ENCODE results near the gene CCDC117. TPM values are rescaled to one million over a fixed set of nuclear protein-coding genes. Genes with fewer than 3 reads are reported as not detected.

The CCDC117 gene
- total RNA-seq, 2 donors from 2014 or later, result 29.5 to 54.4 TPM

DNA sequence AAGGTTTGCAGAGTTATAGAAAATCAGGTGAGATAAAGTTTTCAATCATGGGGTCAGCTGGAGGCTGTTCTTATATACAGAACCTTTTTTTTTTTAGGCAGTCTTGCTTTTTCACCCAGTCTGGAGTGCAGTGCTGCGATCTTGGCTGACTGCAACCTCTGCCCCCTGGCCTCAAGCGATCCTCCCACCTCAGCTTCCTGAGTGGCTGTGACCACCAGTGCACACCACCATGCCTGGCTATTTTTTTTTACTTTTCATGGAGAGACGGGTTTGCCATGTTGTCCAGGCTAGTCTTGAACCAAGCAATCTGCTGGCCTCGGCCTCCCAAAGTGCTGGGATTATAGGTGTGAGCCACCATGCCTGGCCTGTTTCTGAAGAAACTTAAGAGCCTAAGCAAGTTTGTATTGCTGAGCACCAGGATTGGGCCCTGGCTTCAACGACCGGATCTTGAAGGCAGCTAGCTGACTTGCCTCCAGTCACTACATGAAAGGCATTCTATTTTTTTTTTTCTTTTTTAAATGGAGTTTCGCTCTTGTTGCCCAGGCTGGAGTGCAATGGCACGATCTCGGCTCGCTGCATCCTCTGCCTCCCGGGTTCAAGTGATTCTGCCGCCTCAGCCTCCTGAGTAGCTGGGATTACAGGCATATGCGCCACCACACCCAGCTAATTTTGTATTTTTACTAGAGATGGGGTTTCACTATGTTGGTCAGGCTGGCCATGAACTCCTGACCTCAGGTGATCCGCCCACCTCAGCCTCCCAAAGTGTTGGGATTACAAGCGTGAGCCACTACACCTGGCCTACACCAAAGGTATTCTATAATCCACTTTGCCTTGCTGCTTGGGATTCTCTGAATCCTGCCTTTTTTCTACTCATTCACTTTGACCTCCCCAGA is 20.2 kb downstream of the CCDC117 start:
- peak overlapping the region in 1 of 2 donors; percentile 11 for H3K27ac ChIP-seq
- no peaks in the 10 kb centered on the region for H3K4me1 ChIP-seq (replicated peaks)
- TF ChIP-seq POLR2AphosphoS5 (IDR thresholded peaks at IDR 0.05), result no peak
- TF ChIP-seq POLR2A (IDR thresholded peaks at IDR 0.05), result no peak
- TF ChIP-seq, protein P1, sequence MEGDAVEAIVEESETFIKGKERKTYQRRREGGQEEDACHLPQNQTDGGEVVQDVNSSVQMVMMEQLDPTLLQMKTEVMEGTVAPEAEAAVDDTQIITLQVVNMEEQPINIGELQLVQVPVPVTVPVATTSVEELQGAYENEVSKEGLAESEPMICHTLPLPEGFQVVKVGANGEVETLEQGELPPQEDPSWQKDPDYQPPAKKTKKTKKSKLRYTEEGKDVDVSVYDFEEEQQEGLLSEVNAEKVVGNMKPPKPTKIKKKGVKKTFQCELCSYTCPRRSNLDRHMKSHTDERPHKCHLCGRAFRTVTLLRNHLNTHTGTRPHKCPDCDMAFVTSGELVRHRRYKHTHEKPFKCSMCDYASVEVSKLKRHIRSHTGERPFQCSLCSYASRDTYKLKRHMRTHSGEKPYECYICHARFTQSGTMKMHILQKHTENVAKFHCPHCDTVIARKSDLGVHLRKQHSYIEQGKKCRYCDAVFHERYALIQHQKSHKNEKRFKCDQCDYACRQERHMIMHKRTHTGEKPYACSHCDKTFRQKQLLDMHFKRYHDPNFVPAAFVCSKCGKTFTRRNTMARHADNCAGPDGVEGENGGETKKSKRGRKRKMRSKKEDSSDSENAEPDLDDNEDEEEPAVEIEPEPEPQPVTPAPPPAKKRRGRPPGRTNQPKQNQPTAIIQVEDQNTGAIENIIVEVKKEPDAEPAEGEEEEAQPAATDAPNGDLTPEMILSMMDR (IDR thresholded peaks at IDR 0.05), result no peak
- no peak overlapping the region for H3K4me3 ChIP-seq
- H3K27me3 ChIP-seq (replicated peaks; ENCODE audit: insufficient read depth), result no peaks in the 10 kb centered on the region
- WGBS, result 92% methylated on average over 15 of the region's 15 CpGs
- intact Hi-C loops (cut with DNase I), result no loop called here
- DNase-seq (ENCODE audit: low spot score), result no peak
- H3K36me3 ChIP-seq, result peaks cover 11 to 22% of the 10 kb centered on the region in 2 donors
- H3K9me3 ChIP-seq, result no peaks in the 10 kb centered on the region

DNA sequence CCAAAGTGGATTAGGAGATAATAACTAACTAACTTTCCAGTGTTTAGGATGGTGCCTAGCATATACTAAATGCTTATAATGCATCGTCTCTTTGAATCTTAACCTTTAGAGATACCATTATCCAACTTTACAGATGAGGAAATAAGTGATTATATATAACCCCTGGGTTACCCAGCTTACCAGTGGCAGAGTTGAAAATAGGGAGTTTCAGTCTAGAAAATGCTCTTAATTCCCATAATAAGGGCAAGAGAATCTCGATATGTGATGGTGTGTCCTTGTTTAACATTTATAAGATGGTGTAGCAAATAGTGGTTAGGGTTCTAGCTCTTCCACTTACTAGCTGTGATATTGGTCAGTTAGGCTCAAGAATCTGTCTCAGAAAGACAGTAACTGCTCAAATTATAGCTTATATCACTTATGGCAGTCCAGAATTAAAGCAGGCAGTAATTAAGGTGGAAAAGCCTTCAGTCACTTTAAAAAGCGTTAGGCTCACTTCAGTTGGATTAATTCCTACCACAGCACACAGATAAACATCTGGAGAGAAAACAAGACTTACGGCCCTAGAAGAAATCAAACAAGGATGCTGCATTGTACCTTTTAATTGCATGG is 21.6 kb downstream of the CCDC117 start:
- H3K9me3 ChIP-seq, result no peaks in the 10 kb centered on the region
- DNase-seq (ENCODE audit: low spot score), result no peak
- peaks cover 11 to 22% of the 10 kb centered on the region in 2 donors for H3K36me3 ChIP-seq
- WGBS, result 53% methylated on average over 4 of the region's 4 CpGs
- H3K27me3 ChIP-seq (replicated peaks; ENCODE audit: insufficient read depth), result no peaks in the 10 kb centered on the region
- intact Hi-C loops (cut with DNase I), result no loop called here
- no peak overlapping the region for H3K4me3 ChIP-seq
- no peaks in the 10 kb centered on the region for H3K4me1 ChIP-seq (replicated peaks)
- H3K27ac ChIP-seq, result peak overlapping the region in 1 of 2 donors; percentile 100
- TF ChIP-seq, protein P1 (IDR thresholded peaks at IDR 0.05), result no peak
- TF ChIP-seq POLR2AphosphoS5 (IDR thresholded peaks at IDR 0.05) (no peak), POLR2A (IDR thresholded peaks at IDR 0.05) (no peak)

DNA sequence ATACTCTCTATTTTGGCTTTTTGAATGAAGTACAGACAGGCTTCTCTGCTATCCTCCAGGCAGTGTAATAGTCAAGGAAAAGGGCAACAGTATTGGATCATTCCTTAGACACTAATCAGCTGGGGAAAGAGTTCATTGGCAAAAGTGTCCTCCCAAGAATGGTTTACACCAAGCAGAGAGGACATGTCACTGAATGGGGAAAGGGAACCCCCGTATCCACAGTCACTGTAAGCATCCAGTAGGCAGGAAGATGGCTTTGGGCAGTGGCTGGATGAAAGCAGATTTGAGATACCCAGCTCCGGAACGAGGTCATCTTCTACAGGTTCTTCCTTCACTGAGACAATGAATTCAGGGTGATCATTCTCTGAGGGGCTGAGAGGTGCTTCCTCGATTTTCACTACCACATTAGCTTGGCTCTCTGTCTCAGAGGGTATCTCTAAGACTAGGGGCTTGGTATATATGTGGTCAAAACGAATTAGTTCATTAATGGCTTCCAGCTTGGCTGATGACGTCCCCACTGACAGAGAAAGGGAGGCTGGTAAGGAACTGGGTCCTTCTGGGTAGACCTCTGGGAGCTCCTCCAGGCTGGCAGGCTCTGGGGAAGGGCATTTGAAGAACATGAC is 22.7 kb downstream of the CCDC117 start:
- Histone ChIP-seq H3K27ac (peak overlapping the region; percentile 11 to 100), H3K4me1 (replicated peaks) (no peaks in the 10 kb centered on the region), H3K4me3 (peak overlapping the region in 1 of 2 donors; percentile 2), H3K9me3 (no peaks in the 10 kb centered on the region), H3K27me3 (replicated peaks; ENCODE audit: insufficient read depth) (no peaks in the 10 kb centered on the region), H3K36me3 (peaks cover 11 to 22% of the 10 kb centered on the region in 2 donors)
- no peak for DNase-seq (ENCODE audit: low spot score)
- TF ChIP-seq POLR2AphosphoS5 (IDR thresholded peaks at IDR 0.05), result no peak
- TF ChIP-seq POLR2A (IDR thresholded peaks at IDR 0.05), result no peak
- TF ChIP-seq, protein P1 (IDR thresholded peaks at IDR 0.05), result no peak
- WGBS, result 65% methylated on average over 6 of the region's 6 CpGs
- intact Hi-C loops (cut with DNase I), result no loop called here

DNA sequence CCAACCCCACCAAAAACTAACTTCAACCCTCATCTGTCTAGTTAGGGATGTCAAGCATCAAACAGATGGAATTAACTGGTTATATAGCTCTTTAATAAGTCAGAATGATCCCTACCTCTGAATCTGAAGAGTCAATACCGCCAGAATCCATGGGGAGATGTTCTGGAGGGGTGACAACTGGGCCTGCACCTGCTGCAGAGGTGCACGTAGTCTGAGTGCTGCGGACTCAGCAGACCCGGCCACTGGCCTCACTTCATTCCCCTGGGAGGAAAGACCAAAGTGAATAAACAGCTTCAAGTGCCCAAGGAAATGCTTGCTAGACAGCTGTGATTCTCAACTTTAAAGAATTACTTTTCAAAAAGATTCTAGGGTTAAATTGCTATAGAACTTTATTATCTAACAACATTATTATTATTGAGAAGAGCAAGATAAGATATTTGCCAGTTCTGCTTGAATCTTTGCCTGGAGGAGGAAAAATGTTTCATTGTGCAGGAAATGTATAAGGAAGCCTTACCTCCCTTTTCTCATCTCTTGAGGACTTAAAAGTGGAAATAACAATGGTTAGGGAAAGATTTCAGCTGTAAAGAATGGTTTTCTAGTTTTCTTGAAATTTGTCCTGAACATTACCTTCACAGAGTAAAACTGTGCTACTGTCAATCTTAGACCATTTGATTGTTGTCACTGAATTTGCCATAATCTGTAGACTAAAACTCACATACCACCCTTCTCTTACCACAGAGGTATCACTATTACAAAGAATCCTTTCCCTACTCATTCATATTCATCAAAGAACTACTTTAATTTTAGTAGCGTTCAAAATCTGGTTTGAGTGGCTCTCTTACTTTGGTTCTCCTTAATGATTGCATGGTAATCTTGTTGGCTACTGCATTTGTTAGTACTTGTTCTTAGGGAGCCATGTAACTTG is 23.7 kb downstream of the CCDC117 start:
- WGBS, result 82% methylated on average over 5 of the region's 5 CpGs
- no peak for TF ChIP-seq POLR2A (IDR thresholded peaks at IDR 0.05)
- TF ChIP-seq, protein P1 (IDR thresholded peaks at IDR 0.05), result no peak
- intact Hi-C loops (cut with DNase I), result no loop called here
- Histone ChIP-seq H3K36me3 (peaks cover 11 to 22% of the 10 kb centered on the region in 2 donors), H3K27me3 (replicated peaks; ENCODE audit: insufficient read depth) (no peaks in the 10 kb centered on the region), H3K4me1 (replicated peaks) (no peaks in the 10 kb centered on the region), H3K4me3 (peak overlapping the region in 1 of 2 donors; percentile 100), H3K9me3 (no peaks in the 10 kb centered on the region), H3K27ac (peak overlapping the region; percentile 11 to 100)
- no peak for DNase-seq (ENCODE audit: low spot score)
